Thoracic aorta (tissue), 2 donors: ENCODE results near the gene RC3H2. TPM values are rescaled to one million over a fixed set of nuclear protein-coding genes. Genes with fewer than 3 reads are reported as not detected.

ENCODE experiments used
- ATAC-seq: fragments of 150-250 bp; one replicate; pipeline ENCODE4 v1.8.0; 2017; ENCODE audit warnings: low read depth; ENCODE audit not compliant: insufficient number of reproducible peaks, low FRiP score
- DNase-seq: peaks from one replicate; pipeline ENCODE4 v3.0.0-alpha.2; 2020; ENCODE audit warnings: low spot score
- H3K27ac ChIP-seq, 2 donors: fragments of 200-600 bp; sonication (generic); 1 replicate in 1 of 2; 2 replicates in 1 of 2; pipeline ENCODE4 v1.5.1; 2016; ENCODE audit warnings: mild to moderate bottlenecking in 2 of 2, moderate library complexity in 2 of 2
- H3K27me3 ChIP-seq: fragments of 200-600 bp; sonication (generic); replicated peaks from 2 replicates; pipeline ENCODE4 v1.6.0; 2016; ENCODE audit warnings: mild to moderate bottlenecking; ENCODE audit not compliant: insufficient read depth
- H3K36me3 ChIP-seq: fragments of 200-600 bp; sonication (generic); one replicate; pipeline ENCODE4 v1.5.1; 2016
- H3K4me1 ChIP-seq, 2 donors: fragments of 200-600 bp; sonication (generic); 1 replicate in 1 of 2; 2 replicates in 1 of 2; pipeline versions ENCODE4 v1.5.1 to v1.6.0; 2016; ENCODE audit warnings: low read depth in 2 of 2, mild to moderate bottlenecking in 1 of 2; ENCODE audit not compliant: control insufficient read depth in 1 of 2
- H3K4me3 ChIP-seq: fragments of 200-600 bp; sonication (generic); 2 replicates; pipeline ENCODE4 v1.5.1; 2016; ENCODE audit warnings: mild to moderate bottlenecking
- H3K9me3 ChIP-seq: fragments of 200-600 bp; sonication (generic); 2 replicates; pipeline ENCODE4 v1.5.1; 2016
- CTCF ChIP-seq: fragments of 200-600 bp; sonication (generic); IDR thresholded peaks from one replicate; pipeline ENCODE4 v1.5.1; 2019; ENCODE audit warnings: antibody characterized with exemption
- total RNA-seq, 2 donors: library from RNA; depleted of rRNA; stranded (reverse); fragments of >200 nt; gene quantifications; one replicate each; pipeline versions ENCODE4 v1.1.0 to v1.2.3, GENCODE V29; 2016

Gene RC3H2
- total RNA-seq, 2 donors from 2014 or later = 45.9 to 49.5 TPM

GRCh38 chr9:122808141-122808540 is 97.0 kb downstream of the RC3H2 start:
- no peak for TF ChIP-seq CTCF
- no peaks in the 10 kb centered on the region for H3K36me3 ChIP-seq
- no peaks in the 10 kb centered on the region for H3K4me1 ChIP-seq
- H3K27me3 ChIP-seq = no peaks in the 10 kb centered on the region
- no peak for ATAC-seq
- DNase-seq = no peak
- no peak overlapping the region for H3K27ac ChIP-seq
- no peak overlapping the region for H3K4me3 ChIP-seq
- H3K9me3 ChIP-seq = no peaks in the 10 kb centered on the region

- ATAC-seq (no peak), DNase-seq (no peak)
- no peak overlapping the region for H3K4me3 ChIP-seq
- H3K36me3 ChIP-seq = no peaks in the 10 kb centered on the region
- H3K4me1 ChIP-seq = no peaks in the 10 kb centered on the region
- no peaks in the 10 kb centered on the region for H3K27me3 ChIP-seq
- H3K9me3 ChIP-seq = no peaks in the 10 kb centered on the region
- no peak overlapping the region for H3K27ac ChIP-seq
- no peak for TF ChIP-seq CTCF
Measured at GRCh38 chr9:122807271-122807900, 97.8 kb downstream of the RC3H2 start.

- H3K4me3 ChIP-seq = no peak overlapping the region
- DNase-seq (no peak), ATAC-seq (no peak)
- H3K9me3 ChIP-seq = no peaks in the 10 kb centered on the region
- no peak for TF ChIP-seq CTCF
- H3K4me1 ChIP-seq = no peaks in the 10 kb centered on the region
- no peak overlapping the region for H3K27ac ChIP-seq
- H3K27me3 ChIP-seq = no peaks in the 10 kb centered on the region
- H3K36me3 ChIP-seq = no peaks in the 10 kb centered on the region
Measured at GRCh38 chr9:122806661-122807060, 98.5 kb downstream of the RC3H2 start.

GRCh38 chr9:122800066-122801060 is 104.8 kb downstream of the RC3H2 start, which contains the start of gene OR1K1:
OR1K1 (plus strand) TSS chr9:122800123; CDS start chr9:122800123, 0 bp downstream.
- no peak within 1 kb of the TSS for H3K27ac ChIP-seq
- no peak for DNase-seq
- H3K9me3 ChIP-seq = no peaks in the 10 kb centered on the region
- ATAC-seq = no peak
- H3K4me3 ChIP-seq = no peak within 1 kb of the TSS
- TF ChIP-seq CTCF = no peak
- no peaks in the 10 kb centered on the region for H3K4me1 ChIP-seq
- no peaks in the 10 kb centered on the region for H3K27me3 ChIP-seq
- no peaks in the 10 kb centered on the region for H3K36me3 ChIP-seq

- no peaks in the 10 kb centered on the region for H3K27me3 ChIP-seq
- ATAC-seq = no peak
- no peak overlapping the region for H3K27ac ChIP-seq
- DNase-seq = no peak
- no peak for TF ChIP-seq CTCF
- H3K36me3 ChIP-seq = no peaks in the 10 kb centered on the region
- no peaks in the 10 kb centered on the region for H3K9me3 ChIP-seq
- H3K4me1 ChIP-seq = no peaks in the 10 kb centered on the region
- no peak overlapping the region for H3K4me3 ChIP-seq
Measured at GRCh38 chr9:122797316-122798063, 107.7 kb downstream of the RC3H2 start.
